HUES6 (cell line): ENCODE data around the gene EDN2.
A peak's percentile ranks its signal among the peaks of the same experiment; 100 is the strongest.

Experiments
- H3K27ac ChIP-seq: 2 replicates; pipeline ENCODE4 v1.7.0; 2013; ENCODE audit warnings: low read depth, mild to moderate bottlenecking, low read length, inconsistent platforms
- H3K27me3 ChIP-seq: 2 replicates; pipeline ENCODE4 v1.6.1; 2013; ENCODE audit warnings: low read length; ENCODE audit not compliant: control insufficient read depth, insufficient read depth
- H3K36me3 ChIP-seq: 2 replicates; pipeline ENCODE4 v1.6.1; 2013; ENCODE audit warnings: low read length; ENCODE audit not compliant: control insufficient read depth, insufficient read depth
- H3K4me1 ChIP-seq: 2 replicates; pipeline ENCODE4 v1.6.1; 2013; ENCODE audit warnings: low read length; ENCODE audit not compliant: control insufficient read depth, insufficient read depth
- H3K4me3 ChIP-seq: 2 replicates; pipeline ENCODE4 v1.5.1; 2013; ENCODE audit warnings: low read depth, low read length
- H3K9ac ChIP-seq: one replicate; pipeline ENCODE4 v1.6.1; 2013; ENCODE audit warnings: mild to moderate bottlenecking, low read length
- H3K9me3 ChIP-seq: 2 replicates; pipeline ENCODE4 v1.6.1; 2013; ENCODE audit warnings: low read depth, low read length; ENCODE audit not compliant: control insufficient read depth, insufficient read depth

The EDN2 gene

DNA sequence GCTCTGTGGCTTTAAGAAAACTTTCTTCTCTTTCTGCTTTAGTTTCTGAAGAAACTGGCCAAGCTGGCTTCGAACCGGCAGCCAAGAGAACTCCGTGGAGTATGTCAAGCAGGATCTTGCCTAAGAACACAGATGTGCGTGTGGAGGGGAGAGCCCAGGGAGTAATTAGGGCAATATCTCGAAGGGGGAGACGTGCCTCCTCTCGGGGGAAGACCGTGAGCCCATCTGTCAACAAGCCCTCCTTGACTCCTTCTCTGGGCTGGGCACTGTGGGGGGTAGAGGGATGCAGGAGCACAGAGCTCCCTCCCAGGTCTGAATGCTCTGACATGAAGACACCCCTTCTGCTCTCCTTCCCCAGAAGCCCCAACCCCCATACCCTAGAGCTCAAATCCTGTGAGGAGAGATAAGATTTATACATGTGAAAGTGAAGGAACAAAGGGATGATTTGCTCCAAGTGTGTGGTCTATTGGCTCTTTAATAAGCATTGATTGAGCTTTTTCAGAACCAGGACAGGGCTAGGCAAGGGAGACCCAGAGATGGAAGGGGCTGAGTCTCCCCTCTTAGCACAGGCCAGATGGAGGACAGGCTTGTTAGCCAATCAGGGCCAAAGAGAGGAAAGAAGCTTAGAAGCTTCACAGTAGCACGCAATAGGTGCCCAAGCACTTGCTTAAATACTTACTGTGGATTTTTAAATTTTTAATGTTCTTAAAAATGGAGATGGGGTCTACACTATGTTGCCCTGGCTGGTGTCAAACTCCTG lies 37.5 kb downstream of the EDN2 start:
- H3K4me1 ChIP-seq = peaks cover 8% of the 10 kb centered on the region; the same call in 1 of the 2 replicates
- H3K36me3 ChIP-seq = no peaks in the 10 kb centered on the region
- no peak overlapping the region for H3K4me3 ChIP-seq
- H3K9me3 ChIP-seq = peaks cover 21% of the 10 kb centered on the region
- H3K27me3 ChIP-seq = no peaks in the 10 kb centered on the region
- no peak overlapping the region for H3K9ac ChIP-seq
- H3K27ac ChIP-seq = no peak overlapping the region

DNA sequence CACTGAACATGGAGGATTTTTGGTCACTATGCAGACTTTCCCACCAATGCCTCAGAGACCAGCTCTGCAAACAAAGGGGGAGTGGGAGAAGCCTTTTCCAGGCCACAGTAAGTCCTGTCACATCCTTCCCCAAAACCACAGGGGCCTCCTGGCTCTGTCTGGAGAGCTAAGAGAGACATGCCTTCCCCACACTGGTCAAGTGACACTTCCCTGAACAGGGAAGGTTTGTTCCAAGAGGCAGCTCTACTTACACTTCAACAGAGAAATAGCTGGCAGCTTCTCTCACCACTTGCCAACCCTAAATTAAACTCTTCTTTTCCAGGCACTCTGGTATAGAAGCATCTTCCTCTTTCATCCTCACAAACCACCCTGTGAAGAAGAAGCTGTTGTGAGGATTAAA lies 39.7 kb downstream of the EDN2 start:
- peaks cover 21% of the 10 kb centered on the region for H3K9me3 ChIP-seq
- H3K4me3 ChIP-seq = no peak overlapping the region
- H3K27me3 ChIP-seq = no peaks in the 10 kb centered on the region
- H3K9ac ChIP-seq = no peak overlapping the region
- H3K36me3 ChIP-seq = no peaks in the 10 kb centered on the region
- H3K4me1 ChIP-seq = peaks cover 8% of the 10 kb centered on the region; the same call in 1 of the 2 replicates
- no peak overlapping the region for H3K27ac ChIP-seq

DNA sequence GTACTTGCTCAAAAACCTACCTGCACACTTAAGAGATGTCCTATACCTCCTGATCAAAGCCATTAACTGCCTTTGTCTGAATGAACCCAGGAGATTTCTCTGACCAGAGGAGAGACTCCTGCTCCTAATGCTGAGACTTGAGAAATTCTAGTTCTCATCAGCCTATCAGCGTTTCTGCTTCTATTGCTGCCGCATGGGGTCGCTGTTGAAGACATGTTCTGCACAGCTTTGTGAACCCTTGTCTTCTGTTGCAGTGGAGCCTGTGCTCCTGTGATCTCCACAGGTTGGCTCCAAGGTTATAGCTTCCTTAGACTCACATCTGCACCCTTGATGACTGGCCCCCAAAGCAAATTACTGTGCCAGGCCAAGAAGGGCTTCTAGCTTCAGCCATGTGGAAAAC lies 40.2 kb downstream of the EDN2 start:
- peaks cover 21% of the 10 kb centered on the region for H3K9me3 ChIP-seq
- no peak overlapping the region for H3K27ac ChIP-seq

DNA sequence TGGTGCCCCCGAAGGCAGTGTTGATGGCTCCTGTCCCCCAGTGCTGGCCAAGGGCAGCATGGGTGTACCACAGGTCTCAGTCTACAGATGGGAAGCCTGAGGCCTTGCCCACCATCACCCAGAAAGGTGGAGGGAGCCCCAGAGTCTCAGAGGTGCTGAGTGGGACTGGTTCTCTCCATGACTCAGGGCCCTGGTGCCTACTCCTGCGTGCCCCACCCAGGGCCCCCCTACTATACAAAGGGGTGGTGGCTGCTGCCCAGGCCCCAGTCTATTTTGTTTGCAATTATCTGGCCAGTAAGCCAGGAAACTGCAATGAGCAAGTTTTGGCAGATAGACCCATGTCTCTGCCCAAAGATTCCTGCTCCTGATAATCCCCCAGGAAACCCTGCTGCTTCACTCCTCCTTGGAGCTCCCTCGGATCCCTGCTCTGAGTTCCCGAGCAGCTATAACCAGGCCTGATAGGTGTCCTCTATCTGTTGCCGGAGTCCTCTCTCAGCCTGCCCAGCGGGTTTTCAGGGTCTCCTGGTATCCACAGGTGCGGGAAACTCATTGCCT lies 41.7 kb downstream of the EDN2 start:
- Histone ChIP-seq H3K27ac (no peak overlapping the region), H3K4me3 (no peak overlapping the region), H3K36me3 (no peaks in the 10 kb centered on the region)

More for the DNA sequence above, 40.2 kb downstream of the EDN2 start:
- H3K4me1 ChIP-seq = peaks cover 4% of the 10 kb centered on the region; the same call in 1 of the 2 replicates
- no peak overlapping the region for H3K9ac ChIP-seq
- H3K36me3 ChIP-seq = no peaks in the 10 kb centered on the region
- no peaks in the 10 kb centered on the region for H3K27me3 ChIP-seq
- no peak overlapping the region for H3K4me3 ChIP-seq

DNA sequence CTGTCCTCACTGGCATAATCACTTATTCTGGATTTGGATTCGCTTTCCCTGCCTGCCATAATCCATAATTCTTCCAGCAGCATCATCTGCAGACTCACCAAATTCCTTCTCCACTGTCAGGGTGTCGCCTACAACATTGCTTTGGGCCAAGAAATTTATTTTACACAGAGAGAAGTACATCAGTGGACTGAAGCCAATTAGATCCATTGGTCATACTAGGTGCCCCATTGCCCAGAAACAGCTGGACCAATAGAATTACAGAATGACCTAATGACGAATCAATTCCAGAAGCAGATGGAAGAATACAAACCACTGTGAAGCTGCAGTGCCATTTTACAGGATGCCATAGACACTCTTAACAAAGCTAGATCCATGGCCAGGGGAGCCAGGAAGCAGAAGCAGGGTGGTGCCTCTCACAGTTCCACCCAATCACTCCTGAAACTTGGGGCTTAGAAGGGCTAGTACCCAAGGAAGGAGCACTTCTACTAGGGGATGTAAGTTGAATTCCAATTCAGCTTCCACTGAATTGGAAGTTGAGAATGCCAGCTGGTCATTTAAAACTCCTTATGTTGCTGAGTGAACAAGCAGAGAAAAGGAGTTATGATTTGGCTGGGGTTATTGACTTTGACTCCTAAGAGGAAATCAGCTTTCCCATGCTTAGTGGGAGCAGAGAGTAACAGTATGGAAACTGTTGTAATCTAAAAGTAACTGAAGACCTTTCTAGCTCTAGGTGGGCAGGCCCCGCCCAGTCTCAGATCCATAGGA lies 44.0 kb downstream of the EDN2 start:
- no peaks in the 10 kb centered on the region for H3K27me3 ChIP-seq
- H3K4me1 ChIP-seq = peaks cover 21% of the 10 kb centered on the region
- H3K27ac ChIP-seq = no peak overlapping the region
- no peaks in the 10 kb centered on the region for H3K36me3 ChIP-seq
- H3K9ac ChIP-seq = no peak overlapping the region
- peaks cover 19% of the 10 kb centered on the region for H3K9me3 ChIP-seq
- H3K4me3 ChIP-seq = no peak overlapping the region

More for the DNA sequence above, 41.7 kb downstream of the EDN2 start:
- Histone ChIP-seq H3K27me3 (no peaks in the 10 kb centered on the region), H3K9me3 (peaks cover 21% of the 10 kb centered on the region), H3K4me1 (no peaks in the 10 kb centered on the region), H3K9ac (no peak overlapping the region)

DNA sequence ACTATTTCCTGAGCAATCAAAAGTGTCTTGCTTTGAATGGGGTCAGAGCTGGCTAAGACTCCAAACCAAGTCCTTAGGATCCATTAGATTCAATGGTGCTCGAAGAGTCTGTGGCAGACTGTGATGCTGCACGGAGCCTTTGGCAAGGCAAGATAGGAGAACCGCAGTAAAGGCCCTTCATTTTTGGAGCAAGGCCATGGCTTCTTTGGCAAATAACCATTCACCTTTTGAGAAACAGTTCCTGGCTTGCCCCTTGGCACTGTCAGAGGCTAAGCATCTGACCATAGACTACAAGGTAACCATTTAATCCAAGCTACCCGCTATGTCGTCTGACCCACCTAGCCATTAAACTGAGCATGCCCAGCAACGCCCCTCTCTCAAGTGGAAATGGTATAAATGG lies 45.2 kb downstream of the EDN2 start:
- no peaks in the 10 kb centered on the region for H3K36me3 ChIP-seq
- H3K27ac ChIP-seq = no peak overlapping the region
- H3K4me1 ChIP-seq = peaks cover 30% of the 10 kb centered on the region
- H3K4me3 ChIP-seq = no peak overlapping the region
- peaks cover 6% of the 10 kb centered on the region for H3K9me3 ChIP-seq
- H3K9ac ChIP-seq = no peak overlapping the region
- peaks cover 6% of the 10 kb centered on the region; the same call in 1 of the 2 replicates for H3K27me3 ChIP-seq

DNA sequence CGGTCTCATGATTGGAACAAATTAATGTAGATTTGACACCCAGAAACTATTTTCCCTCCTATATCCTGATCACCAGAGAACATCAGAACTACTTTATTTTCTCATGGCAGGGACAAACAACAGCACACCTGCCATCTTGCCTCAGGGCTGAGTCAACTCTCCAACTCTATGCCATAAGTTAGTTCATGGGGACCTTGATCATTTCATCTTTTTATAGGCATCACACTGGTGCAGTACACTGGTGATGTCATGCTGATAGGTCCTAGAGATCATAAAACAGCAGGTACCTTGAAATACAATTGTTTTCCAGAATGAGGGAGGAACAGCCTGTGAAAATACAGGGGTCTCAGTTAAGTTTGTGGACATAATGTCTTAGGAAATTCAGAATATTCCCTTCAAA lies 45.8 kb downstream of the EDN2 start:
- Histone ChIP-seq H3K4me1 (peaks cover 34% of the 10 kb centered on the region), H3K9ac (no peak overlapping the region), H3K27ac (no peak overlapping the region), H3K9me3 (peaks cover 2% of the 10 kb centered on the region), H3K36me3 (no peaks in the 10 kb centered on the region), H3K4me3 (no peak overlapping the region), H3K27me3 (peaks cover 6% of the 10 kb centered on the region; the same call in 1 of the 2 replicates)

DNA sequence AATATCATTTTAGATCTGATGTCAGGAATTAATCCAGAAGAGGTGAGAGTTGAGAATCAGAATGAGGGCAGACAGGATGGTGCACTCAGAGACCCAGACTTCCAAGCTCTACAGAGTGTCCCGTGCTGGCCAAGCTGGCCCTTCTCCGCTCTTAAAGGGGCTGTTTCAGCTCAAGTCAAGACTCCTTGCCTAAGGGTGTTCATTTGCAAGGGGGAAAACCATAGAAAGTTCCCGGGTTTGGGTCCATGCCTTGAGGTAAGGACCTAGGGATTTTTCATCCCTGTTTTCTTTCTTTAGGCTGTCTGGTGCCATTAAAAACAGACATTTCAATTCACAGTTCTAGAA lies 47.5 kb downstream of the EDN2 start:
- H3K36me3 ChIP-seq = no peaks in the 10 kb centered on the region
- peak overlapping the region; percentile 89; the same call in 1 of the 2 replicates for H3K27ac ChIP-seq

DNA sequence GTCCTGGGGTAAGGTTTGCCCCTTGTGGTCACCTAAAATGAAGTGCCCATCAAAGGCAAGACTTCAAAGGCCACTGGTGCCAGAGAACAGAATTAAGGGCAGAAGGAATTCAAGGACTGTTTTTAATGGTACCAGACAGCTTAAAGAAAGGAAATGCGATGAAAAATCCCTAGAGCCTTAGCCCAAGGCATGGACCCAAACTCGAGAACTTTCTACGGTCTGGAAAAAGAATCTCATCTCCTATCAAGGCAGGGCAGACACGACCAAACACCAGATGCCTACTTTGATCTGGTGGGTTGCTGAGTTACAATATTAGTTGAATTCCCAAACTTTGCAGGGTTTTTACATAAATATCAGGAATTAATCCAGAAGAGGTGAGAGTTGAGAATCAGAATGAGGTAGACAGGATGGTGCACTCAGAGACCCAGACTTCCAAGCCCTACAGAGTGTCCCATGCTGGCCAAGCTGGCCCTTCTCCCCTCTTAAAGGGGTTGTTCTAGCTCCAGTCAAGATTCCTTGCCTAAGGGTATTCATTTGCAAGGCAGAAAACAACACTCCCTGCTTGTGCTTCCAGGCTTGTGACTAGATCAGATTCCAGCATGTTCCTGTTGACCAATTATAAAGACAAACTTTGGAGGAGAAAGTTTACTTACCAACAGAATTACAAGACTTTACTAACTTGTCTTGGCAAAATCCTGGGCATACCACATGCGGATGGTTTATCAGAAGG lies 48.0 kb downstream of the EDN2 start:
- H3K27me3 ChIP-seq = peaks cover 6% of the 10 kb centered on the region; the same call in 1 of the 2 replicates
- H3K9ac ChIP-seq = peak overlapping the region; percentile 64
- H3K4me3 ChIP-seq = no peak overlapping the region; the same call in 1 of the 2 replicates
- peak overlapping the region; percentile 89; the same call in 1 of the 2 replicates for H3K27ac ChIP-seq
- no peaks in the 10 kb centered on the region for H3K36me3 ChIP-seq
- H3K4me1 ChIP-seq = peaks cover 50% of the 10 kb centered on the region
- no peaks in the 10 kb centered on the region for H3K9me3 ChIP-seq

More for the DNA sequence above, 47.5 kb downstream of the EDN2 start:
- peak overlapping the region; percentile 34 for H3K9ac ChIP-seq
- H3K4me1 ChIP-seq = peaks cover 49% of the 10 kb centered on the region
- no peak overlapping the region; the same call in 1 of the 2 replicates for H3K4me3 ChIP-seq
- H3K9me3 ChIP-seq = no peaks in the 10 kb centered on the region
- peaks cover 6% of the 10 kb centered on the region; the same call in 1 of the 2 replicates for H3K27me3 ChIP-seq

DNA sequence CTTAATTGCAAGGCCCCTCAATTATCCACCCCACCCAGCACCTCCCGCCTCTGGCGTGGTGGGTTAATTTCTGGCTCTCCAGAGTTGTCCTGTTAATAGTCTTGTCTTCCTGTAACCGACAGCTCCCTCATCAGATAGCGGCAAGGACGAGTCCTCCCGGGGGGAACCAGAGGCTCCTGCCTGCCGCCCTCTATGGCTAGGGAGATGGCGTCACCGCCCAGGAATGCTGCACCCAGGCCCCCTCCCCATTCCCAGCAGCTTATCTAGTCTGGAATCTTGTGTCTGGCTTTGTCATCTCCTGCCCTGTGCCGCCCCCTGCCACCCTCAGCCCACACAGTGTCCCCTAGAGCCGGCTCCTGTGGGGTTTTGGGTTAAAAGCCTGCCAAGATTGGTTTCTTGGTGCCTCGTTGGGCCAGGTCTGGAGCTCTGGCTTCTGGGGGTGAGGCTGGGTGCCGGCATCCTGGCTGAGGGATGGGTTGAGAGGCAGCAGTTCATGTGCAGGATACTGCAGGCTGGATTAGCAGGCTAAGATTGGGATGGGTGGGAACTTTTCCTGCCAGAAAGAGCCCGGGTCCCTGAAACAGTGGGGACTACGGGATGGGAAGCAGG lies 48.8 kb downstream of the EDN2 start:
- peak overlapping the region; percentile 89; the same call in 1 of the 2 replicates for H3K27ac ChIP-seq
- H3K4me1 ChIP-seq = peaks cover 50% of the 10 kb centered on the region
- peak overlapping the region; percentile 64 for H3K9ac ChIP-seq

More for the DNA sequence above, 48.8 kb downstream of the EDN2 start:
- Histone ChIP-seq H3K27me3 (peaks cover 6% of the 10 kb centered on the region; the same call in 1 of the 2 replicates), H3K4me3 (peak overlapping the region; percentile 23; the same call in 1 of the 2 replicates), H3K9me3 (no peaks in the 10 kb centered on the region), H3K36me3 (no peaks in the 10 kb centered on the region)
